A549 (cell line): ENCODE results near the gene MESD. TPM values are rescaled to one million over a fixed set of nuclear protein-coding genes. Genes with fewer than 3 reads are reported as not detected.

ENCODE experiments used
- ATAC-seq, 2 experiments: fragments of 200-7000 bp in 1 of 2; fragments of >200 bp in 1 of 2; cut with Nextera tagmentation in 1 of 2; cut with Tn5 transposase in 1 of 2; 3 replicates each; pipeline versions ENCODE4 v1.8.0 to v1.9.1; 2018 to 2020; ENCODE audit warnings: mild to moderate bottlenecking in 1 of 2, moderate library complexity in 1 of 2
- CTCF ChIA-PET: fragments of 300-600 bp; sonication (Branson Sonifier 250); formaldehyde crosslinking; extraction: SDS; loops from one replicate; lab custom pipeline; 2021; ENCODE audit warnings: antibody characterized with exemption, inconsistent platforms; lab: Yijun Ruan, JAX
- POLR2A ChIA-PET: fragments of 350-600 bp; formaldehyde crosslinking; extraction: SDS; loops from one replicate; lab custom pipeline; 2021; ENCODE audit warnings: antibody characterized with exemption, inconsistent platforms; lab: Yijun Ruan, JAX
- DNase-seq, 2 experiments: peaks; one replicate each; pipeline versions ENCODE4 v3.0.0 to v3.0.0-alpha.2; 2011 to 2016; ENCODE audit warnings: low read depth in 1 of 2, low spot score in 1 of 2
- FAIRE-seq: peaks from 2 replicates; lab custom pipeline; 2011; peaks lifted over from hg19 to GRCh38; lab: Jason Lieb, UNC
- H3K27ac ChIP-seq, 2 experiments: fragments of >200 bp; sonication (Bioruptor Twin); formaldehyde crosslinking; 3 replicates each; pipeline ENCODE4 v1.5.1; 2016 to 2017
- H3K4me1 ChIP-seq: fragments of >200 bp; sonication (Bioruptor Twin); formaldehyde crosslinking; 3 replicates; pipeline ENCODE4 v1.6.1; 2016
- H3K4me2 ChIP-seq: fragments of >200 bp; sonication (Bioruptor Twin); formaldehyde crosslinking; 3 replicates; pipeline ENCODE4 v1.6.1; 2016
- H3K4me3 ChIP-seq: fragments of >200 bp; sonication (Bioruptor Twin); formaldehyde crosslinking; 3 replicates; pipeline ENCODE4 v1.5.1; 2016
- H3K9me3 ChIP-seq: fragments of >200 bp; sonication (Bioruptor Twin); formaldehyde crosslinking; 3 replicates; pipeline ENCODE4 v1.6.1; 2016
- BHLHE40 ChIP-seq: IDR thresholded peaks from 2 replicates; pipeline ENCODE4 v1.6.1; 2012; ENCODE audit warnings: low read depth, low read length, inconsistent platforms
- CBX8 ChIP-seq: fragments of 200-600 bp; sonication (generic); IDR thresholded peaks from 2 replicates; pipeline ENCODE4 v1.6.1; 2016
- CHD2 ChIP-seq: fragments of 150-350 bp; IDR thresholded peaks from 2 replicates; pipeline ENCODE4 v1.6.1; 2014; ENCODE audit warnings: low read length; ENCODE audit not compliant: partially characterized antibody
- EHMT2 ChIP-seq: fragments of 200-600 bp; sonication (generic); IDR thresholded peaks from 2 replicates; pipeline ENCODE4 v1.6.1; 2016; ENCODE audit warnings: antibody characterized with exemption, low read depth, mild to moderate bottlenecking, moderate library complexity
- FOXS1 ChIP-seq: fragments of 250-450 bp; sonication (Bioruptor Pico); IDR thresholded peaks from 2 replicates; pipeline ENCODE4 v1.5.0; 2020; ENCODE audit warnings: mild to moderate bottlenecking, moderate library complexity
- HOXA7 ChIP-seq: fragments of 250-450 bp; sonication (Bioruptor Pico); IDR thresholded peaks from 2 replicates; pipeline ENCODE4 v1.5.0; 2020; ENCODE audit warnings: mild to moderate bottlenecking, moderate library complexity
- JUNB ChIP-seq: fragments of >200 bp; sonication (Bioruptor Twin); formaldehyde crosslinking; IDR thresholded peaks from 2 replicates; pipeline ENCODE4 v1.6.1; 2016
- KDM5A ChIP-seq: fragments of 200-600 bp; sonication (generic); IDR thresholded peaks from 2 replicates; pipeline ENCODE4 v1.6.1; 2016; ENCODE audit warnings: antibody characterized with exemption, mild to moderate bottlenecking
- MAX ChIP-seq: IDR thresholded peaks from 2 replicates; pipeline ENCODE4 v1.6.1; 2012
- NFE2L2 ChIP-seq: fragments of 150-350 bp; conservative IDR thresholded peaks from 2 replicates; pipeline ENCODE4 v1.6.1; 2014; ENCODE audit warnings: low read length
- NR3C1 ChIP-seq: fragments of >200 bp; sonication (Bioruptor Twin); formaldehyde crosslinking; IDR thresholded peaks from 3 replicates; pipeline ENCODE4 v1.6.1; 2017
- PHF8 ChIP-seq: fragments of 200-600 bp; sonication (generic); IDR thresholded peaks from 2 replicates; pipeline ENCODE4 v1.6.1; 2016; ENCODE audit warnings: low read depth, mild to moderate bottlenecking, antibody characterized with exemption, moderate library complexity, borderline replicate concordance
- POLR2AphosphoS2 ChIP-seq: conservative IDR thresholded peaks from 2 replicates; pipeline ENCODE4 v1.6.1; 2012; ENCODE audit warnings: low read length, improper control_type of control experiment, inconsistent platforms
- RAD21 ChIP-seq, 2 experiments: fragments of >200 bp in 1 of 2; sonication (Bioruptor Twin) in 1 of 2; formaldehyde crosslinking in 1 of 2; IDR thresholded peaks in 1 of 2; conservative IDR thresholded peaks in 1 of 2; 2 replicates in 1 of 2; 3 replicates in 1 of 2; pipeline ENCODE4 v1.6.1; 2012 to 2018; ENCODE audit warnings: inconsistent platforms in 1 of 2
- RCOR1 ChIP-seq: fragments of 150-350 bp; IDR thresholded peaks from 2 replicates; pipeline ENCODE4 v1.6.1; 2014; ENCODE audit warnings: antibody characterized with exemption, low read length, low read depth
- RFX5 ChIP-seq: fragments of 450-650 bp; IDR thresholded peaks from 2 replicates; pipeline ENCODE4 v1.7.1; 2014; ENCODE audit warnings: antibody characterized with exemption, mild to moderate bottlenecking, moderate library complexity
- TFCP2L1 ChIP-seq: fragments of 250-450 bp; sonication (Bioruptor Pico); IDR thresholded peaks from 2 replicates; pipeline ENCODE4 v1.5.0; 2021; ENCODE audit warnings: mild to moderate bottlenecking
- WGBS: methylation state at CpG from one replicate; pipeline ENCODE4 v1.1.6; 2017; ENCODE audit errors: missing lambda C conversion rate; 5-methylcytosine and 5-hydroxymethylcytosine counted together
- polyA plus RNA-seq, 4 experiments: library from polyadenylated mRNA; depleted of rRNA in 3 of 4; stranded (reverse); fragments of >200 nt; fragmentation: RNase III in 1 of 4; extraction: RNeasy Plus Mini Kit Qiagen cat#74134 plus additional on column Dnase treatment in 1 of 4; gene quantifications; 2 replicates in 3 of 4; 3 replicates in 1 of 4; pipeline ENCODE4 v1.2.3, GENCODE V29; 2011 to 2017
- TF ChIP-seq, protein P1 (sequence below): fragments of 250-450 bp; sonication (Bioruptor Pico); IDR thresholded peaks from 2 replicates; pipeline ENCODE4 v1.5.0; 2020; ENCODE audit warnings: low read depth, mild to moderate bottlenecking, moderate library complexity
- TF ChIP-seq, protein P2 (sequence below): fragments of >200 bp; sonication (Bioruptor Twin); formaldehyde crosslinking; IDR thresholded peaks from 3 replicates; pipeline ENCODE4 v1.5.1; 2016
- TF ChIP-seq, protein P3 (sequence below): fragments of 150-350 bp; IDR thresholded peaks from 2 replicates; pipeline ENCODE4 v1.6.1; 2014; ENCODE audit warnings: low read depth, mild to moderate bottlenecking, low read length
- TF ChIP-seq, protein P4 (sequence below): fragments of 200-600 bp; sonication (generic); IDR thresholded peaks from 2 replicates; pipeline ENCODE4 v1.6.1; 2016; ENCODE audit warnings: antibody characterized with exemption, mild to moderate bottlenecking, moderate library complexity

Gene MESD
- polyA plus RNA-seq, 2 of the 4 experiments (the other 2 are of a cell fraction), result 35.6 to 39.4 TPM

DNA sequence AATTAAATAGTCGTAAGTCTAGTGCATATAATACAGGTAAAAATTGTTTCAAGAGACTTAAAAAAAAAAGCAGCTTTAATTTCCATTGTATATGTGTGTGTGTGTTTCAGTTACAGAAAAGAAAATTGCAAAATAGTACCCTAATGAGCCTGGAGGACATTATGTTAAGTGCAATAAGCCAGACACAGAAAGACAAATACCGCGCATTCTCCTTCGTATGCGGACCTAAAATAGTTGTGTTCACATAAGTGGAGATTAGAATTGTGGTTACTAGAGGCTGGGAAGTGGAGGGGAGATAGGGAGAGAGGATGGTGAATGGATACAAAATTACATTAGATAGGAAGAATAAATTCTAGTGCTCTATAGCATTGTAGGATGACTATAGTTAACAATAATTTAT, 3.6 kb downstream of the MESD start:
- no peak overlapping the region for H3K4me3 ChIP-seq
- no peak overlapping the region for H3K27ac ChIP-seq
- H3K4me2 ChIP-seq, result no peak overlapping the region
- no peaks in the 10 kb centered on the region for H3K9me3 ChIP-seq
- TF ChIP-seq POLR2AphosphoS2 (no peak), EHMT2 (no peak)
- TF ChIP-seq, protein P1, sequence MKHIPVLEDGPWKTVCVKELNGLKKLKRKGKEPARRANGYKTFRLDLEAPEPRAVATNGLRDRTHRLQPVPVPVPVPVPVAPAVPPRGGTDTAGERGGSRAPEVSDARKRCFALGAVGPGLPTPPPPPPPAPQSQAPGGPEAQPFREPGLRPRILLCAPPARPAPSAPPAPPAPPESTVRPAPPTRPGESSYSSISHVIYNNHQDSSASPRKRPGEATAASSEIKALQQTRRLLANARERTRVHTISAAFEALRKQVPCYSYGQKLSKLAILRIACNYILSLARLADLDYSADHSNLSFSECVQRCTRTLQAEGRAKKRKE, result no peak
- DNase-seq (no peak), FAIRE-seq (no peak), ATAC-seq (no peak)
- ChIA-PET POLR2A (no interaction called here), CTCF (interaction anchor here (0.6 to 5.3 kb wide), 9 partner anchors 9 to 530 kb away, joined by 3 to 28 read pairs (median 5); partner anchors contain the start of gene CEMIP)
- WGBS, result 92% methylated on average over 5 of the region's 5 CpGs
- peaks cover 15% of the 10 kb centered on the region; the same call in 2 of the 3 replicates for H3K4me1 ChIP-seq

DNA sequence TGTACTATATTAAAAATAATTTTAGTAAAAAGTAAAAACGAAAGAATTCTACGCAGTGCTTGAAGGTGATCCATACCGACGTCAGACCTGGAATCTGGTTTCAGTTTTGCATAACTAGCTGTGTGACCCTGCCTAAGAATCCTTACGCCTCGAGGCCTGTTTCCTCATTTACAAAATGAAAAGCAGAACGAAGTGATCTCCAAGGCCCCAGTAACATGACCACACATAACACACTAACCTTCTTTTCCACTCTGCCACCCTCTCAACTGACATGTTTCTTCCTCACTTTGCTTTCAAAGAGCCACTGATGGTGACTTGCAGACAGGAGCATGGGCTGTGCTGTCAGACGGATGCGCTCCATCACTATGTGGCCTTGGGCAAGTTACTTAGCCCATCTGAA, 4.8 kb downstream of the MESD start:
- 93% methylated on average over 9 of the region's 9 CpGs for WGBS

More for the DNA sequence above, 4.8 kb downstream of the MESD start:
- no peak overlapping the region for H3K27ac ChIP-seq
- H3K4me2 ChIP-seq, result no peak overlapping the region
- H3K4me3 ChIP-seq, result no peak overlapping the region
- TF ChIP-seq, protein P1, result no peak
- TF ChIP-seq, protein P2, sequence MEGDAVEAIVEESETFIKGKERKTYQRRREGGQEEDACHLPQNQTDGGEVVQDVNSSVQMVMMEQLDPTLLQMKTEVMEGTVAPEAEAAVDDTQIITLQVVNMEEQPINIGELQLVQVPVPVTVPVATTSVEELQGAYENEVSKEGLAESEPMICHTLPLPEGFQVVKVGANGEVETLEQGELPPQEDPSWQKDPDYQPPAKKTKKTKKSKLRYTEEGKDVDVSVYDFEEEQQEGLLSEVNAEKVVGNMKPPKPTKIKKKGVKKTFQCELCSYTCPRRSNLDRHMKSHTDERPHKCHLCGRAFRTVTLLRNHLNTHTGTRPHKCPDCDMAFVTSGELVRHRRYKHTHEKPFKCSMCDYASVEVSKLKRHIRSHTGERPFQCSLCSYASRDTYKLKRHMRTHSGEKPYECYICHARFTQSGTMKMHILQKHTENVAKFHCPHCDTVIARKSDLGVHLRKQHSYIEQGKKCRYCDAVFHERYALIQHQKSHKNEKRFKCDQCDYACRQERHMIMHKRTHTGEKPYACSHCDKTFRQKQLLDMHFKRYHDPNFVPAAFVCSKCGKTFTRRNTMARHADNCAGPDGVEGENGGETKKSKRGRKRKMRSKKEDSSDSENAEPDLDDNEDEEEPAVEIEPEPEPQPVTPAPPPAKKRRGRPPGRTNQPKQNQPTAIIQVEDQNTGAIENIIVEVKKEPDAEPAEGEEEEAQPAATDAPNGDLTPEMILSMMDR, result no peak
- no peak for TF ChIP-seq BHLHE40
- TF ChIP-seq EHMT2, result no peak
- no peak for TF ChIP-seq CHD2
- TF ChIP-seq, protein P3, sequence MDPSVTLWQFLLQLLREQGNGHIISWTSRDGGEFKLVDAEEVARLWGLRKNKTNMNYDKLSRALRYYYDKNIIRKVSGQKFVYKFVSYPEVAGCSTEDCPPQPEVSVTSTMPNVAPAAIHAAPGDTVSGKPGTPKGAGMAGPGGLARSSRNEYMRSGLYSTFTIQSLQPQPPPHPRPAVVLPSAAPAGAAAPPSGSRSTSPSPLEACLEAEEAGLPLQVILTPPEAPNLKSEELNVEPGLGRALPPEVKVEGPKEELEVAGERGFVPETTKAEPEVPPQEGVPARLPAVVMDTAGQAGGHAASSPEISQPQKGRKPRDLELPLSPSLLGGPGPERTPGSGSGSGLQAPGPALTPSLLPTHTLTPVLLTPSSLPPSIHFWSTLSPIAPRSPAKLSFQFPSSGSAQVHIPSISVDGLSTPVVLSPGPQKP, result no peak
- TF ChIP-seq HOXA7 (CRISPR knock-in tag), result no peak
- no peak for TF ChIP-seq KDM5A
- no peak for TF ChIP-seq FOXS1 (CRISPR knock-in tag)
- TF ChIP-seq MAX, result no peak
- TF ChIP-seq RCOR1, result no peak
- no peak for TF ChIP-seq NR3C1
- TF ChIP-seq PHF8, result no peak
- TF ChIP-seq RAD21 (conservative IDR thresholded peaks at IDR 0.05 in 1 of 2, IDR thresholded peaks at IDR 0.05 in 1 of 2), result no peak
- no peak for TF ChIP-seq RFX5
- no peak for TF ChIP-seq TFCP2L1 (CRISPR knock-in tag)
- no peak for TF ChIP-seq CBX8
- TF ChIP-seq, protein P4, sequence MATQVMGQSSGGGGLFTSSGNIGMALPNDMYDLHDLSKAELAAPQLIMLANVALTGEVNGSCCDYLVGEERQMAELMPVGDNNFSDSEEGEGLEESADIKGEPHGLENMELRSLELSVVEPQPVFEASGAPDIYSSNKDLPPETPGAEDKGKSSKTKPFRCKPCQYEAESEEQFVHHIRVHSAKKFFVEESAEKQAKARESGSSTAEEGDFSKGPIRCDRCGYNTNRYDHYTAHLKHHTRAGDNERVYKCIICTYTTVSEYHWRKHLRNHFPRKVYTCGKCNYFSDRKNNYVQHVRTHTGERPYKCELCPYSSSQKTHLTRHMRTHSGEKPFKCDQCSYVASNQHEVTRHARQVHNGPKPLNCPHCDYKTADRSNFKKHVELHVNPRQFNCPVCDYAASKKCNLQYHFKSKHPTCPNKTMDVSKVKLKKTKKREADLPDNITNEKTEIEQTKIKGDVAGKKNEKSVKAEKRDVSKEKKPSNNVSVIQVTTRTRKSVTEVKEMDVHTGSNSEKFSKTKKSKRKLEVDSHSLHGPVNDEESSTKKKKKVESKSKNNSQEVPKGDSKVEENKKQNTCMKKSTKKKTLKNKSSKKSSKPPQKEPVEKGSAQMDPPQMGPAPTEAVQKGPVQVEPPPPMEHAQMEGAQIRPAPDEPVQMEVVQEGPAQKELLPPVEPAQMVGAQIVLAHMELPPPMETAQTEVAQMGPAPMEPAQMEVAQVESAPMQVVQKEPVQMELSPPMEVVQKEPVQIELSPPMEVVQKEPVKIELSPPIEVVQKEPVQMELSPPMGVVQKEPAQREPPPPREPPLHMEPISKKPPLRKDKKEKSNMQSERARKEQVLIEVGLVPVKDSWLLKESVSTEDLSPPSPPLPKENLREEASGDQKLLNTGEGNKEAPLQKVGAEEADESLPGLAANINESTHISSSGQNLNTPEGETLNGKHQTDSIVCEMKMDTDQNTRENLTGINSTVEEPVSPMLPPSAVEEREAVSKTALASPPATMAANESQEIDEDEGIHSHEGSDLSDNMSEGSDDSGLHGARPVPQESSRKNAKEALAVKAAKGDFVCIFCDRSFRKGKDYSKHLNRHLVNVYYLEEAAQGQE, result no peak
- no peak for TF ChIP-seq JUNB
- no peak for TF ChIP-seq NFE2L2
- ChIA-PET POLR2A (no interaction called here), CTCF (interaction anchor here (0.6 to 5.3 kb wide), 5 partner anchors 8 to 325 kb away, joined by 3 to 28 read pairs (median 5); no protein-coding TSS in a partner anchor)
- peaks cover 10% of the 10 kb centered on the region; the same call in 2 of the 3 replicates for H3K4me1 ChIP-seq
- FAIRE-seq, result no peak
- no peak for ATAC-seq
- H3K9me3 ChIP-seq, result no peaks in the 10 kb centered on the region
- DNase-seq, result no peak
